Activated CD4-positive, alpha-beta T cell treated with anti-CD3 and anti-CD28 coated beads, Interleukin-2, amount 50 U/mL, for 48 hours (primary cell): ENCODE measurements around the gene HEMK1.

Experiments
- DNase-seq, 2 experiments: peaks; one replicate each; pipeline ENCODE4 v3.0.0-alpha.2; 2020

HEMK1 gene

DNA sequence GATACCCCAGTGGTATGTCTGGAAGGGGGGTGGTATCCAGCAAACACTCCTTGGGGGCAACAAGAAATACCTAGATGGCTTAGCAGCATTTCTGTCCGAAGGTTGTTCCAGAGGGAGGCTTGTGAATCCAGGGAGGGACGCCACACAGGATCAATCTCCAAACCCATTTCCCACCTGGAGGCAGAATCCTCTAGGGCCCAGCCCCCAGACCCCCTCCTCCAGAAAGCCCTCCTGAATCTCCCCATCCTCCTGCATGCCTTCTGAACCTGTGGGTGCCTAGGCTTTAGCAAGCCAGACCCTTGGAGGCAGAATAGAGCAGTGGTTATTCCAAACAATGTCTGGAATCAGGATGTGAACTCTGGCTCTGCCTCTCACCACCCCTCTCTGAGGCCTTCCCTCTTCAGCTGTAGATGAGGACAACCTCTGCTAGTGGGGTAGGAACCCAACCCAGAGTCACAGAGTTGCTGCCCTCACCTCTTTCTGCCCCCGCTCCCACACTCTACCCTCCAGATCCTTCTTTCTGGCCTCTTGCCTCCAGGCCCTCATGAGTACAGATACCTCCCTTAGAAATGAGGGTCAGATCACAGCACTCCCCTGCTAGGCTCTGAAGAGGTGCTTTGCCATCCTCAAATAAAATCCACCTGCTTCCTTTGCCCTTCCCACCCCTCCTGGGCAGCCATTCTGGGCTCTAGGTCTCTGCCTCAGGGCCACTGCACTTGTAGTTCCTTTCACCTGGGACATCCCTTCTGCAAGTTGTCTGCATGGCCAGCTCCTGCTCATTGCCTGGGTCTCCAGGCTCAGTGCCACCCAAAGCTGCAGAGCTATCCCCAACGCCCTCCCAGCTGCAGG lies 34.2 kb downstream of the HEMK1 start:
- peak; percentile 43 to 55 for DNase-seq

DNA sequence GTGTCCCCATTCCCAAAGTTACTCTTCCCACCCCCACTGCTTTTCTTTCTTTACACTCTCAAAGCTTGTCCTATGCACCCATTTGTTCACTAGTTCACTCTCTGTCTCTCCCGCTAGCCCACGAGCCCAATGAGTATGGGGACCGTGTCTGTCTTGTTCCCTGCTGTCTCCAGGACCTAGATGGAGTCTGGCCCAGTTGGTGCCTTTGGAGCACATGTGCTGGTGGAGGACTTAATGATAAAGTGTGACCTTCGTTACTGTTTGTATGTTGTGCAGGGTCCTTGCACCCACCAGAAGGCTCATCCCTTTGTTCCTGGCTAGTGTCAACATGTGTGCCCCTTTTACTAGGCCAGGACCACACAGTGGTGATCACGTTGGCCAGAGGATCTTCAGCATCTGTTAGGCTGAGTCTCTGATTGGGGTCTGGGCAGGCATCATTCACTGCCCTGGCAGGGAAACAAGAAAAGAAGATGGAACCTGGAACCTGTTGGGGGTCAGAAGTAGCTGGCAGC lies 34.8 kb downstream of the HEMK1 start:
- DNase-seq = peak; percentile 42 to 53

DNA sequence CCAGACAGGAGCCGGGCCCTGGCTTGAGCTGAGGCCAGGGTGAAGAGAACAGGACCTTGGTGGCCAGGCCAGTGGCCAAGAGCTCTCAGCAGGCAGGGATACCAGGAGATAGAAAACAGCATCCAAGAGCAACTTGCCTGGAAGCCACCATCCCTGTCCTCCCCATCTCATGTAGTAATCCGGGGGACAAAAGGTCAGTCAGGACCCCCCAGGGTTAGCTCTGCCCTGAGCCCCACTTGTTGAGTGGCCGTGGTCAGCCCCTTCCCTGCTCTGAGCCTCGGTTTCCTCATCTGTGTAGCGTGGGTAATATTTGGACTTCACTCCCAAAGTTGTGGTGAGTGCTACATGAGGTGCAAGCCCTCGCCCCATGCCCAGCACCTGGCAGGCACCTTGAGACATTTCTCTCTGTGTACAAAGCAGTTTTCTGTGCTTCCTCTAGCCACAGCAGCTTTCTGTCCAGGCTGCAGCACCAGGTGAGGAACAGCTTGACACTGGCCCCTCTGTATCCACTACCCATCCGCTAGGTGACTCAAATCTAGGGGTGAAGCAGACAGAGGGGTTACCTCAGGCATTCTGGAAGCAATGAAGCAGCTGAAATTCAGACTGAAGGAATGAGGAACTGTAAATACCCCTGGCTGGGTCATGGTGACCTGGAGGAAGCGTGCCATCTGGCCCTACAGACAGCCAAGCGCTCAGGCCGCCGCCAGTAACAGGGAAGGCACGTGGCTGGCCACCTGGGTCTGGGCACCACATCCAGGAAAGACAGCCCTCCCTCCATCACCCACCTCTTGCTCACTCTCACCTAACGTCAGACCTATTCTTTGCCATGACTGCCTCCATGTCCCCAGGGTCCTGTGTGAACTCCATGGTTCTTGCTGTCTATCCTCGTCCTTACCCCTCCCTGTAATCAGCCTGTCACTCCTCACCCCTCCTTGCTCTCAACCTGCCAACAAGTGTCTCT lies 35.6 kb downstream of the HEMK1 start:
- DNase-seq = peak; percentile 40 to 53

DNA sequence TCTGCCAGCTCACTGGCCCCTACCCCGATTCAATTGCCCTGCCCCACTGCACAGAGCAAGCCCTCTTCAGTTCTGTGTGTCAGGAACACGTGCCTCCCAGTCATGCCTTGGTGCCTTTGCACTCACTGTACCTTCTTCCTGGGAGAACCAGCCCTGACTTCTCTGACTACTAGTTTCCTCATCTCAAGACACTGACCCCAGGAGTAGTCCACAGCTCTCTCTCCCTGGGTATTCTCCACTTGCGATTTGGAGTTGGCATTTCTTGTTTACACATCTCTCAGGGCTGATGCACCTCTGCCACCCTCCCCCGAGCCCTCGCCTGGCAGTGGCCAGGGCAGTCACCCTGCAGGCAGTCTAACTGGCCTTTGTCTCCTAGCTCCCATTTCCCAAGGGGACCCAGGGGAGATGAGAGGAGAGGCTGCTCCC lies 36.6 kb downstream of the HEMK1 start:
- DNase-seq = peak; percentile 42 to 55

DNA sequence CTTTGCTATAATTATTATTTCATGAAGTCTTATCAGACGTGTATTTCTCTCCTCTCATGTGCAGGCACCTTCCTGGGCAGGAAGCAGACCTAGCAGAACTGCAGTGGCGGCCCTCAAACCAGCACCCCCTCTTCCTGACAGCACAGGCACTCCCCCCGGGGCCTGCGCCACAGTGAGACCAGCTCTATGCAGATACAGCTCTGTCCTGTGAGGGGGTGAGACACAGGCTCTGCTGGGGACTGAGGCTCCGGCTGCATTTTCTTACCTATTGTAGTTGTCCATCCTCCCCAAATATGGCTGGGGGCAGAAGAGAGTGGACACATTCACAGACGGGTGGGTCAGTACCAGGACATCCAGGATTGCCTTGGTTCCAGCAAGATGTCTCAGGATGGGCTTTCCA lies 37.3 kb downstream of the HEMK1 start:
- DNase-seq = peak; percentile 37 to 48

DNA sequence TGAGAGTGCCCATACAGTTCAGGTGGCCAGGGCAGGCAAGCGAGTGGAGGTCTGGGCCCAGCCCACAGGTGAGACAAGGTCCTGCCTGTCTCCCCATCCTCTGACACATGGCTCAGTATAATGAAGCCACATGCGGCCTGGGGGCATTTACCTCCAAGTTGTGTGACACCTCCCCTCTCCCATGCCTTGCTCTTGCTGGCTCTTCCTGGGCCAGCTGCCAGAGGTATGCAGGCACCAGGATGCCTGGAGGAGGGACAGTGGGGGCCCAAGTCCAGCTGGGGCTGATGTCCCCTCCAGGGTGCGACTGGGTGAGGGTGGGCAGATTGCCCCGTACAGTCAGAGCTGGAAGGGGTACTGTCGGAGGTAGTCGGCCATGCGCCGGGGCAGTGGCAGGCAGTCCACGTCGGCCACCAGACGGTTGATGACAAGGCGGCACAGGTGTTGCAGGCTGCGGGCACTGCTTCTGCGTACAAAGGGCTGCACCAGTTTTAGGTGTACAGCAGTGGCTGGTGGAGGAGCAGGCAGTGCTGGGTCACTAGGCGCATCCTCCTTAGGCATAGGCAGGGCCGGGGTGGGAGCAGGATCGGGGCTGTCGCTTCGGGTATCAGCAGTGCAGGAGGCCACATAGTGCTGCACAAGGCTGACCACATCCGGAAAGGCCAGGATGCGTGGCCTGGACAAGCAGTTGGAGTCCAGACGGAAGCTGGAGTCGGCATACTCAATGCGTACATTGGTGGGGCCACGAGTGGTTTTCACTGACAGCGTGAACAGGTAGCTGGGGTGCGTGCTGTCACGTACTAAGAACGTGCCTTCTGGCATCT lies 38.2 kb downstream of the HEMK1 start:
- DNase-seq = peak; percentile 61 to 71

DNA sequence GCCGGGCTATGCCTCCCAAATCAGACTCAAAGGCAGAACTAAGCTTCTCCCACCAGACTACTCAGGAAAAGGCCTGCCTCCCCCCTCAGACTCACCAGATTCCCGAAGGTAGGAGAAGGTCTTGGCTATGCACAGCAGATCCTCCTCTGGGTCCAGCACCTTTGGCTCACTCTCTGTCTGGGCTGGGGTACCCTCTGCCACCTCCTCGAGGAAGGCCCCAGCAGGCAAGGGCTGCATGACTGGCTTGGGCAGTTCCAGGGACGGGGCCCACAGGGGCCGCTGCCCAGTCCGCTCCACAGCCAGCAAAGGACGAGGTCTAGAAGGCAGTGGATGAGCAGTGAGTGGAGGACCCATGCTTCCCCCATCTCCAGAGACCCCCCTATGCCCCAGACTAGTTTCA lies 39.0 kb downstream of the HEMK1 start:
- DNase-seq = peak; percentile 38 to 52

DNA sequence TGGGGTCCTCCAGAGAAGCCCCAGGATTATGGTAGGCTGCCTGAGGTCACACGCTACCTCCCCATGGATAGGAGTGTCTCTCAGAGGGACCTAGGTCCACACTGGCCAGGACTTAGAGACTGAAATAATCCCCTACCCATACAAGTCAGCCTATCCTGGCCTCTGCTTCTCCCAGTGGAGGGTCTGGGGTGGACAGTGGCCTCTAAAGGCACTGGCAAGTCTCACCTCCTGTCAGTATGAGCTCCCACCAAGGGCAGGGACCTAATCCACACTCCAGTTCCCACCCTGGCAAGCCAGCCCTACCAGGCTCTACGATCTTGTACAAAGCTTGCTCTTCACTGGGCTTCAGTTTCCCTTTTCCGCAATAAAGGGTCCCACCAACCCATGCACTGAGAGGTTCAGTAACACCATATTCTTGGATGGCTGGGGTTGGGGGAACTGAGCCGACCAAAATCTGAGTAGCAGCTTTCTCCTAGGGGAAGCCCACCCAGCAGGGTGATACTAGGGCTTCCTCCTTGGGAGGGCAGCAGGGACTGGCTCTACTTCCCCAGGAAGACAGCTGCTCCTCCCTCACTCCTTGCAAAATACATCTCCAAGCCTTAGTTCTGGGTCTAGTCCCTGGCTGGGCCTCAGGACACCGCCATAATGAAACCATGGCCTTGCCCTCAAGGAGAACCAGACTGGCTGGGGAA lies 39.9 kb downstream of the HEMK1 start:
- peak; percentile 31 to 49 for DNase-seq

DNA sequence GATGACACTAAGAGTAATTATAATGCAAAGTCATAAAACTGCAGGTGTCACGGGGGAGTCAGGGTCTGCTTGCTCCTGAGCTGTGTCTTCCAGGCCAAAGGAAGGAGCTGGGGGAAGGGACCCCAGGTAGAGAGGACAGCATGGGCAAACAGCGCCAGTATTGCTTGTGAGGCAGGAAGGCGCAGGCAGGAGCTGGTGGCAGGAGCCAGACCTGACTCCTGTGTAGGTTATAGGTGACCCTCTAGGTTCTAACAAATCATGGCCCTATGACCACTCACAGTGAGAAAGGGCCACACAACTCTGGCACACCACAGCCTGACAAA lies 40.4 kb downstream of the HEMK1 start:
- DNase-seq = peak in 1 of 2 experiments; percentile 41

DNA sequence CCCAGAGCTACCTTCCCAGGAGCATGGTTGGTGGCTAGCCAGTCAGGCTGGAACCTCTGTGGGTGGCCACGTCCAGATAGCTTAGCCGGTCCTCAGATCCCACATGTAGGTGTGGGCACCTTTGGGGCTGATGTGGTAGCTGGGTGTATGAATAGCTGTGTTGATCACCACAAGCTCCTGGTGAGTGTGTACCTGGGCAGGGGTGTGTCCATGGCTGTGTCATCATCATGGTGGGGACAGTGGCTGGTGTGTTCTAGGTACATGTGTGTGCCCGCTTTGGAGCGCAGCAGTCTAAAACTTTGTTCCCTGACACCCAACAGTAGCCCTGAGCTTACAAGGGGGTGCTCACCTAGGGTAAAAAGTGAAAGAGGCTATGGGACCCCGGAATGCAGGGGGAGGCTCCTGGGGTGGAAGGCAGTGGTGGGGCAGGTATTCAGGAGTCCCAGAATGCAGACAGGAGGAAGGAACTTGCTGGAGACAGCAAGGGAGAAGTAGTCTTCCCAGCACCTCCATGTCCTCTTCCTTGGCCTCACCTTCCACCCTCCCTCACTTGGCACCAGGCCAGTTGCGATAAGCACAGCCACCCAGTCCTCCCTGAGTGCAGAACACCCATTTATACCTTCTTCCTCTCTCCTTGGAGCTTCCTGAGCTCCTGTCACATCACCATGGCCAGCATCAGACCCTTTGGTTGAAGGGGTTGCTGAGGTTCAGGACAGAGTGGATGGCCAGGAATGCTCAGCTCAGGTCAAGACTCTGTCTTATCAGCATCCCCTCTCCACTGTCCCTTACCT lies 41.1 kb downstream of the HEMK1 start:
- DNase-seq = peak; percentile 65 to 72

DNA sequence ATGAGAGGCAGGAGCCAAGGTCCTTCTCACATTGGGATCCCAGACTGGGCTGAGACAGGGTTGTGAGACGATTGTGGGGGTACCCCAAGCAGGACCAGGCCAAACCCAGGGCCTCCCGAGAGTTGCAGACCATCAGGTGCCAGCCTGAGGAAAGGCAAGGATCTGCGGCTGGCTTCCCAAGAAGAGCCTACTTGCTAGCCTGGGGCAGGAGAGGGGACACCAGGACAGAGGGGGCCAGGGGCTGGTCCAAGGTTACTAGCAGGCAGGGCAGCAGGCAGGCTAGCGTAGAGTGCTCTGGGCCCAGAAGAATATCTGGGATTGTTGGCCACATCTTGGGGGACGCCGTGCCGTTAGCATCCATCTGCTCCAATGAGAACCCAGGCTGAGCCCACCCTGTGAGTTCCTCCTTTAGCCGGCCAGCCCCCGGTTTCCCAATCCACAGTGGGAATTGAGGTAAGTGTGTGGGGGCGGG lies 41.7 kb downstream of the HEMK1 start:
- no peak for DNase-seq

DNA sequence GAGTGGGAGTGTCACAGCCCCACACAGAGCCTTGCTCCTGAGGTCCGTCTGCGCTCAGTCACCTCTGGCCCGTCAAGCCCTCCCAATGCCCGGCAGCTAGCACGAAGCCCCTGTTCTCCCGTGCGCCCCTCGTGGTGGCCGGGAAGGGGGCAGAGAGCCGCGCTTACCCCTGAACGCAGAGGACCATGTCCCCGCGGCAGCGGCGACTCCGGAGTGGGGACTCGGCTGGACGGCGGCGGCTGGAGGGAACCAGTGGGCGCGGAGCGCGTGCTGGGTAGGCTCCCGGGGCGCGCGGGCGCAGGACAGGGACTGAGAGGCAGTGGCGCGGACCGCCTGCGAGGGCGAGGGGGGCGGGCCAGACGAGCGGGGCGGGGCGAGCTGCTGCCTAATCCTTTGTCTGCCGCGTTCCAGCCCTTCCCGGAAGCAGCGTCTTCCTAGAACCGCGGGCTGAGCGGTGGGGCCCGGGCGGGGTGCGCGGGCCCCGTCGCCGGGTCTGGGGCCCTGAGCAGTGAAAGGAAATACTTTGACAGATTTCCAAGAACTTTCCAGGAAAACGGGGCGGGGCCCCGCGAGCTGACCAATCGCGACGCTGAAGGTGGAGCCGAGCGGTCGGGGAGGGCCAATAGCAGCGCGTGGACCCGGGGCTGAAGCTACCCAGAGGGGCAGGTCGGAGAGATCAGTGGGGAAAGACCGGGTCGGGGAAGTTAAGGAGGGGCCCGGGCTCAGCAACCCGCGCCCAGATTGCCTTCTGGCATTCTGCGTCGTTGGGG lies 42.3 kb downstream of the HEMK1 start, which contains the start of gene CISH:
CISH (minus strand) TSS at position 311 of the 770 bp plus-strand sequence; CDS start at position 187, 124 bp downstream.
- DNase-seq = peak; percentile 98 to 99

DNA sequence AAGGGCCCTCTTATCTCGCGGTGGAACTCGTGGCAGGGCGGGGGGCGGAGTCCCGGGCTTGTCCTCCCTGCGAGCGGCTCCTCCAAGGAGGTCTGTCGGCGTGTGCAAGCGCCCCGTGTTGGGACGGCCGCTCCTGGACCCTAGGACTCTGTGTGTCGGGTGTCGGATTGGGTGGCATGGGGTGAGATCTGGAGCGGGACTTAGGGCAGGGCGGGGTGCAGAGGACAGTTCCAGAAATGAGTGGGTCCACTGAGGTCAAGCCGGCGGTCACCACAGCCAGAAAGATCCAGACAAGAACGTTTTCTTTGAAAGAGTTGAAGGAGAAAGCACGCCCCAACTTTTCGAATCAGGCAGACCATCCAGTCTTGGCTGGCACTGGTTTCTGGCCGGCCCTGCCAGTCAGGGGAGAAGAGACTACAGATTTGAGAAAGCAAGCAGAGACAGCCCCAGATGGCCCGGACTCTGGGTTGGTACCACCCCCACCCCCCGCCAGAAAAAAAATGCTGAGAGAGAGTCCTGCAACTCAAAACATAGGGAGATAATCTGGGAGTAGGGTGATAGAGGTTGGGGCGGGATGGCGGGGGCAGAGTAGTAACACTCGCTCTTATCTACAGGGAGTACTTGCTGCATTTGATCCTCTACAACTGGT lies 43.0 kb downstream of the HEMK1 start:
- no peak for DNase-seq

DNA sequence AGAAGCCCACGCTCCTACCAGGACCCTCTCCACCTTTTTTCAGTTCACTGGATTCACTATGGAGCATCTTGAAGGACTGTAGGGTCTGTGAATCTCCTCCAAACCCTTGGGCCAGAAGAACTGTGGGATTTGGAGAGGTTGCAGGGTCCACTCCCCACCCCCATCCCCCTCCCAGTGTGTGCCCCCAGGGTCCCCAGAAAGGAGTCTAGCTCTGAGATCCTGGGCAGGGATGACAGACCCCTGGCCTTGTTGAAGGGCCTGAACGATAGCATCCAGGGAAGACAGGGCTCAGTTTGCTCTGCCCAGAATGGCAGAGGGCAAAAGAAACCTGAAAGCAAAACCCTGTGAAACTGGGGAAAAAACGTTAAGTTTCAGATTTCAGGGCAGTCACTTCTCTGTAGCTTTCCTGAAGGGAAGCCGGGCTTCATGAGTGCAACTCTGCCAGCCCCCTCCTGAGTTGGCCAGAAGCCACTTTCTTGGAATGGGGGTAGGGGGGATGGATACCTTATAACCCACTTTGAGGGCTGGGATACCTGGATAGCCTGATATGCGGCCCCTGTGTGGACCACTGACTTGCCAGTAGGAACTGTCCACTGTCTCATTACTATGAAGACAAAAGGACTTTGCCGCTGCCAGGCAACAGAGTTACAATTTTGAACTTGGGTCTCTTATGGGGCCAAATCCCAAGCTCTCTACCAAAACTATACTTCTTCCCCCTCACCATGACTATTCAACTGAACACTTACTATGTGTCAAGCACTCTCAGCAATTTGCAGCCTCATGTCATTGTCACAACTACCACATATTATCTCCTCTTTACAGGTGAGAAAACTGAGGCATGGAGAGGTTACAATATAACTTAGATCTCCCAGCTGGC lies 43.9 kb downstream of the HEMK1 start:
- peak; percentile 29 to 46 for DNase-seq

DNA sequence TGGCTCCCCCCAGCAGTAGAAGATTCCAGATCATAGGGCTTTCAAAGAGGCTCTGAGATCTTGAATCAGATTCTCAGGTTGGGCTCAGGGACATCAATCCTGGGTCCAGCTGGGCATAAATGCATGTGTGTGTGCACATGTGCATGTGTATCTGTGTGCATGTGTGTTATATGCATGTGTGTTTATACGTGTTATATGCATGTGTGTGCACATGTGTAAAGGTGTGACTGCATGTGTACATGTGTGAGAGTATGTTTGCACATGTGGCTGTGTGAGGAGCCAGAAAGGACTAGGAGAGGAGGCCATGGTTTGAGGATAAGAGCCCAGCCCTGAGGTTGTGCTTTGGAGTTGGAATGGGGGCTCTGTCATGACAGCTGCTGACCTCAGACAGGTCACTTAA lies 45.9 kb downstream of the HEMK1 start:
- no peak for DNase-seq

DNA sequence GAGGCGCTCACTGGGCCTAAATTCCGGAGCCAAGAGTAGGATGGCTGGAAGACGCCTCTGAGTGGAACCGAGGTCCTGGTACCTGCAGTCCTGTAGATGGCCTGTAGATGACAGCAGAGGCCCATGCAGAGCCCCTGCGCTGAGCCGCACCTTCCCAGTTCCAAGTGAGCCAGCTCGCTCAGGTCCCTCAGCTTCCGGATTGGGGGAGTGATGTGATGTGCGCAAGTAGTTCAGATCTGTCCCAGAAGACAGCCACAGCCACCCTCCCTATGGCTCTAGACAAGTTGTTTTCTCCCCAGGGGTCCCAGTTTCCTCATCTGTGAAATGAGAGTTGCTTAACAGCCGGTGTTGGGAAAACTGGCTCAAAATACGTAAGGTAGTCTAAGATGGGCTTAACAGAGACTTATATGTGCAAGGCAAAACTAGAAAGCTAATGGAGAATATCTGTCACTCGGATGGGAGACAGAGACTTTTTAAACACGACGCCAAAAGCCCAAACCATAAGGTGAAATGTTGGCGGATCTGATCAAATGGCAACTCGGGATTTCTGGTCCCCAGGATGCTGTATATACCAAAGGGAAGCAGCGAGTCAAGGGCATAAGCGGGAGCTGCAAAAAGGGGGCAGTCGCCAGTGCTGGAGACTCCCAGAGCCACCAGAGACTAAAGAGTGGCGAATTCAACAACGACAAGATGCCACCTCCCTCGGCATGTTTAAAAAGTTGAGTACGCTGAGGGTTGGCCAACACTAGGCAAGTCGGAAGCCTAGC lies 46.9 kb downstream of the HEMK1 start:
- peak; percentile 87 to 89 for DNase-seq

DNA sequence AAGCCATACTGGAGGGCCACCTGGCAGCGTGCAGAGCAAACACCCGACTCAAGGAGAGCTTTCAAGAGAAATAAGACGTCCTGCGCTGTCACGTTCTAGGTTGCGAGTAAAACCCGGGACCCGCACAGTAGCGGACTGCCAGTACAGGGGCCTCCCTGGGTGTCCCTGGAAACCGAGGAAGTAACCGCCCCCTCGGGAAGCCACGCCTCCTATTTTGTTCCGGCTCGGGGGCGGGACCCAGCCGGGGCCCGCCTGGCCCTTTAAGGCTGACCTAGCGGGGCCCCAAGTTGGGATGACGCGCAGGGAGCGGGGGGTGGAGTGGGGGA lies 47.4 kb downstream of the HEMK1 start:
- DNase-seq = peak; percentile 98
